IMR-90 (cell line): ENCODE data around the gene RAI14. TPM values are rescaled to one million over a fixed set of nuclear protein-coding genes. Genes with fewer than 3 reads are reported as not detected.

Experiments used
- ATAC-seq: fragments of 200-7000 bp; cut with Tn5 transposase; 2 replicates; pipeline ENCODE4 v1.9.1; 2020; ENCODE audit warnings: low read depth, mild to moderate bottlenecking, moderate library complexity
- BruUV-seq: library from RNA; stranded (reverse); fragments of 400-500 nt; replicated peaks from 2 replicates; lab custom pipeline; 2021; lab: Mats Ljungman, UMichigan
- CTCF ChIA-PET: fragments of 300-600 bp; formaldehyde crosslinking; extraction: SDS; loops from one replicate; lab custom pipeline; 2021; ENCODE audit warnings: antibody characterized with exemption; lab: Yijun Ruan, JAX
- POLR2A ChIA-PET: fragments of 300-600 bp; sonication (Branson Sonifier 250); formaldehyde crosslinking; loops from one replicate; lab custom pipeline; 2022; ENCODE audit warnings: antibody characterized with exemption; ENCODE audit not compliant: unreplicated experiment; lab: Charles Lee
- DNase-seq: peaks from one replicate; pipeline ENCODE4 v3.0.0; 2013
- H2AFZ ChIP-seq: replicated peaks from 2 replicates; pipeline ENCODE3; 2013; ENCODE audit warnings: low read length, mild to moderate bottlenecking; ENCODE audit not compliant: poor library complexity
- H2AK5ac ChIP-seq: 2 replicates; pipeline ENCODE4 v1.6.1; 2013; ENCODE audit warnings: low read depth, low read length, inconsistent platforms
- H2AK9ac ChIP-seq: replicated peaks from 2 replicates; pipeline ENCODE3; 2013; ENCODE audit warnings: mild to moderate bottlenecking, low read depth, low read length, moderate library complexity; ENCODE audit not compliant: poor library complexity
- H2BK120ac ChIP-seq: 2 replicates; pipeline ENCODE4 v1.6.1; 2013; ENCODE audit warnings: low read depth, low read length, inconsistent platforms
- H2BK15ac ChIP-seq: 3 replicates; pipeline ENCODE4 v1.6.1; 2013; ENCODE audit warnings: low read depth, low read length, inconsistent platforms
- H2BK20ac ChIP-seq: 2 replicates; pipeline ENCODE4 v1.6.1; 2013; ENCODE audit warnings: low read depth, mild to moderate bottlenecking, inconsistent platforms, low read length, moderate library complexity
- H2BK5ac ChIP-seq: 2 replicates; pipeline ENCODE4 v1.6.1; 2013; ENCODE audit warnings: mild to moderate bottlenecking, low read depth, low read length, inconsistent platforms; ENCODE audit not compliant: poor library complexity, severe bottlenecking
- H3K14ac ChIP-seq: replicated peaks from 2 replicates; pipeline ENCODE4 v1.6.1; 2013; ENCODE audit warnings: low read depth, low read length, inconsistent platforms
- H3K18ac ChIP-seq: 2 replicates; pipeline ENCODE4 v1.6.1; 2013; ENCODE audit warnings: low read depth, low read length, control low read depth
- H3K23ac ChIP-seq: 2 replicates; pipeline ENCODE4 v1.6.1; 2013; ENCODE audit warnings: low read depth, low read length, inconsistent platforms
- H3K27ac ChIP-seq: 2 replicates; pipeline ENCODE4 v1.5.1; 2013; ENCODE audit warnings: mild to moderate bottlenecking, control low read depth, low read length; ENCODE audit not compliant: insufficient read depth
- H3K27me3 ChIP-seq: 2 replicates; pipeline ENCODE4 v1.6.1; 2013; ENCODE audit warnings: low read length; ENCODE audit not compliant: control insufficient read depth, insufficient read depth
- H3K36me3 ChIP-seq: 2 replicates; pipeline ENCODE4 v1.6.1; 2013; ENCODE audit warnings: low read length, mixed read lengths; ENCODE audit not compliant: control insufficient read depth, insufficient read depth
- H3K4ac ChIP-seq: 2 replicates; pipeline ENCODE4 v1.6.1; 2013; ENCODE audit warnings: low read depth, low read length, inconsistent platforms
- H3K4me1 ChIP-seq: 2 replicates; pipeline ENCODE4 v1.6.1; 2013; ENCODE audit warnings: low read length, mixed read lengths; ENCODE audit not compliant: control insufficient read depth, insufficient read depth
- H3K4me2 ChIP-seq: 2 replicates; pipeline ENCODE4 v1.6.1; 2013; ENCODE audit warnings: low read depth, mild to moderate bottlenecking, control low read depth, low read length, moderate library complexity
- H3K4me3 ChIP-seq: 2 replicates; pipeline ENCODE4 v1.5.1; 2013; ENCODE audit warnings: low read depth, mild to moderate bottlenecking, control low read depth, low read length, moderate library complexity; ENCODE audit not compliant: insufficient read depth
- H3K56ac ChIP-seq: 2 replicates; pipeline ENCODE4 v1.6.1; 2013; ENCODE audit warnings: low read length, inconsistent platforms; ENCODE audit not compliant: insufficient read depth; ENCODE audit errors: extremely low read depth
- H3K79me1 ChIP-seq, 2 experiments: 2 replicates each; pipeline ENCODE4 v1.6.1; 2013; ENCODE audit warnings: low read length in 2 of 2, inconsistent platforms in 1 of 2, low read depth in 1 of 2
- H3K9ac ChIP-seq: 2 replicates; pipeline ENCODE4 v1.6.1; 2013; ENCODE audit warnings: low read depth, low read length, control low read depth
- H3K9me1 ChIP-seq: 2 replicates; pipeline ENCODE4 v1.6.1; 2013; ENCODE audit warnings: low read length, inconsistent platforms; ENCODE audit not compliant: insufficient read depth
- H3K9me3 ChIP-seq: 2 replicates; pipeline ENCODE4 v1.6.1; 2013; ENCODE audit warnings: low read length; ENCODE audit not compliant: control insufficient read depth, insufficient read depth
- H4K20me1 ChIP-seq: 2 replicates; pipeline ENCODE4 v1.6.1; 2013; ENCODE audit warnings: low read length, inconsistent platforms; ENCODE audit not compliant: insufficient read depth
- H4K5ac ChIP-seq: 2 replicates; pipeline ENCODE4 v1.6.1; 2013; ENCODE audit warnings: mild to moderate bottlenecking, low read depth, low read length, control low read depth
- H4K8ac ChIP-seq, 2 experiments: 2 replicates each; pipeline ENCODE4 v1.6.1; 2013; ENCODE audit warnings: low read depth in 2 of 2, low read length in 2 of 2, control low read depth in 1 of 2, inconsistent platforms in 1 of 2
- H4K91ac ChIP-seq: 2 replicates; pipeline ENCODE4 v1.6.1; 2013; ENCODE audit warnings: low read depth, low read length, inconsistent platforms; ENCODE audit not compliant: insufficient read depth
- BHLHE40 ChIP-seq: fragments of 150-350 bp; IDR thresholded peaks from 2 replicates; pipeline ENCODE4 v1.6.1; 2016; ENCODE audit warnings: mild to moderate bottlenecking, low read depth, low read length
- CEBPB ChIP-seq: IDR thresholded peaks from 2 replicates; pipeline ENCODE4 v1.6.1; 2012; ENCODE audit warnings: low read depth, low read length, improper control_type of control experiment
- CHD1 ChIP-seq: IDR thresholded peaks from 2 replicates; pipeline ENCODE4 v1.6.1; 2012; ENCODE audit warnings: low read depth, low read length, improper control_type of control experiment
- CTCF ChIP-seq: conservative IDR thresholded peaks from 2 replicates; pipeline ENCODE4 v1.5.1; 2012; ENCODE audit warnings: mild to moderate bottlenecking, low read depth, low read length, improper control_type of control experiment
- ELK1 ChIP-seq: fragments of 150-350 bp; IDR thresholded peaks from 2 replicates; pipeline ENCODE4 v1.6.1; 2016; ENCODE audit warnings: low read depth, mild to moderate bottlenecking, low read length, moderate library complexity, borderline replicate concordance
- FOS ChIP-seq: fragments of 150-350 bp; IDR thresholded peaks from 2 replicates; pipeline ENCODE4 v1.6.1; 2016; ENCODE audit warnings: low read depth, low read length
- MAFK ChIP-seq: IDR thresholded peaks from 2 replicates; pipeline ENCODE4 v1.6.1; 2012; ENCODE audit warnings: low read depth, low read length, improper control_type of control experiment
- MAZ ChIP-seq: IDR thresholded peaks from 2 replicates; pipeline ENCODE4 v1.6.1; 2012; ENCODE audit warnings: low read depth, mild to moderate bottlenecking, low read length, improper control_type of control experiment, moderate library complexity, borderline replicate concordance
- MXI1 ChIP-seq: IDR thresholded peaks from 2 replicates; pipeline ENCODE4 v1.6.1; 2012; ENCODE audit warnings: low read depth, mild to moderate bottlenecking, low read length, moderate library complexity, borderline replicate concordance
- NFE2L2 ChIP-seq: fragments of 150-350 bp; IDR thresholded peaks from 2 replicates; pipeline ENCODE4 v1.6.1; 2016; ENCODE audit warnings: low read depth, mild to moderate bottlenecking, low read length
- POLR2A ChIP-seq: IDR thresholded peaks from 2 replicates; pipeline ENCODE4 v1.6.1; 2012; ENCODE audit warnings: mild to moderate bottlenecking, low read depth, low read length
- RAD21 ChIP-seq: IDR thresholded peaks from 2 replicates; pipeline ENCODE4 v1.6.1; 2012; ENCODE audit warnings: low read length, improper control_type of control experiment
- RCOR1 ChIP-seq: IDR thresholded peaks from 2 replicates; pipeline ENCODE4 v1.6.1; 2012; ENCODE audit warnings: mild to moderate bottlenecking, low read length, improper control_type of control experiment; ENCODE audit not compliant: insufficient replicate concordance
- SMC3 ChIP-seq: fragments of 150-350 bp; IDR thresholded peaks from 2 replicates; pipeline ENCODE4 v1.6.1; 2016; ENCODE audit warnings: low read depth, mild to moderate bottlenecking, antibody characterized with exemption, low read length, moderate library complexity
- USF2 ChIP-seq: fragments of 150-350 bp; IDR thresholded peaks from 2 replicates; pipeline ENCODE4 v1.6.1; 2017; ENCODE audit warnings: mild to moderate bottlenecking, antibody characterized with exemption, low read length, low read depth
- WGBS, 2 experiments: methylation state at CpG; one replicate each; pipeline versions ENCODE4 v1.1.5 to v1.1.7; 2013; ENCODE audit warnings: missing lambda C conversion rate in 2 of 2; ENCODE audit not compliant: insufficient read length in 1 of 2; ENCODE audit errors: extremely low coverage in 2 of 2; 5-methylcytosine and 5-hydroxymethylcytosine counted together
- dilution Hi-C: fragments of 300-500 bp; cut with HindIII; formaldehyde crosslinking; loops from one replicate; pipeline ENCODE4 v1.14.3; 2018; ENCODE audit warnings: low sequenced_read_pairs; ENCODE audit not compliant: unreplicated experiment
- in situ Hi-C: fragments of 300-500 bp; cut with MboI; formaldehyde crosslinking; loops from 3 replicates; pipeline ENCODE4 v1.14.3; 2019; ENCODE audit warnings: low sequenced_read_pairs, inconsistent platforms, mixed read lengths
- intact Hi-C: fragments of 100-400 bp; cut with micrococcal nuclease; formaldehyde crosslinking; loops from 2 replicates; pipeline ENCODE4 v1.10.0; 2022
- polyA plus RNA-seq, 3 experiments: library from polyadenylated mRNA; depleted of rRNA; stranded (reverse); fragments of >200 nt; gene quantifications; 2 replicates each; pipeline ENCODE4 v1.2.3, GENCODE V29; 2012; ENCODE audit warnings: low replicate concordance in 1 of 3
- total RNA-seq: library from RNA; depleted of rRNA; stranded (reverse); fragments of >200 nt; gene quantifications from 2 replicates; pipeline ENCODE4 v1.2.3, GENCODE V29; 2012

The RAI14 gene
- total and polyA plus RNA-seq, 2 of the 4 experiments (the other 2 are of a cell fraction), result 221 to 267 TPM

- ATAC-seq, result peak; percentile 72
- 0 out of 3 replicates have a peak overlapping the region, but pooled peaks have one; percentile 34 for H2BK15ac ChIP-seq
- H3K14ac ChIP-seq, result peak overlapping the region; percentile 33; the same call in 1 of the 2 replicates
- TF ChIP-seq SMC3 (no peak), FOS (no peak), MAFK (no peak), MXI1 (no peak), POLR2A (no peak), ELK1 (no peak), BHLHE40 (no peak), USF2 (no peak), NFE2L2 (no peak), RCOR1 (no peak), CTCF (no peak), RAD21 (no peak), MAZ (no peak), CHD1 (no peak), CEBPB (no peak)
These were observed 23.2 kb upstream of the RAI14 start for GRCh38 chr5:34632807-34633422.

More at GRCh38 chr5:34632807-34633422, 23.2 kb upstream of the RAI14 start:
- peaks cover 3 to 8% of the 10 kb centered on the region in 2 experiments; a peak in 1 of 4 replicates for H3K79me1 ChIP-seq
- H2AK5ac ChIP-seq, result peak overlapping the region; percentile 58; the same call in 1 of the 2 replicates
- no peaks in the 10 kb centered on the region for H4K20me1 ChIP-seq
- H3K27ac ChIP-seq, result peak overlapping the region; percentile 44; the same call in 1 of the 2 replicates
- ChIA-PET CTCF (no interaction called here), POLR2A (no interaction called here)
- peak overlapping the region; percentile 72 for H2BK120ac ChIP-seq
- H3K4me1 ChIP-seq, result peaks cover 12% of the 10 kb centered on the region
- H3K56ac ChIP-seq, result no peak overlapping the region
- no peak overlapping the region for H3K23ac ChIP-seq
- H3K4ac ChIP-seq, result peak overlapping the region; percentile 29; the same call in 1 of the 2 replicates
- H3K9ac ChIP-seq, result peak overlapping the region; percentile 40
- H3K4me3 ChIP-seq, result no peak overlapping the region
- no peaks in the 10 kb centered on the region for H3K9me3 ChIP-seq
- peak overlapping the region; percentile 86 for H4K5ac ChIP-seq
- no peak for DNase-seq
- H4K8ac ChIP-seq, result peak overlapping the region; percentile 22 to 84; a peak in 2 of 4 replicates
- dilution Hi-C loops (no loop called here), in situ Hi-C loops (no loop called here), intact Hi-C loops (no loop called here)
- H2AK9ac ChIP-seq, result no peak overlapping the region
- BruUV-seq, result no TSS peak
- H4K91ac ChIP-seq, result peak overlapping the region; percentile 7; the same call in 1 of the 2 replicates
- peaks cover 5% of the 10 kb centered on the region; the same call in 1 of the 2 replicates for H3K9me1 ChIP-seq
- no peak overlapping the region for H2AFZ ChIP-seq
- 41% methylated on average over 3 of the region's 8 CpGs; no CpG with 5 or more reads in 1 of the 2 experiments for WGBS, 2 experiments
- H2BK5ac ChIP-seq, result peak overlapping the region; percentile 16
- peak overlapping the region; percentile 60 for H3K4me2 ChIP-seq
- H2BK20ac ChIP-seq, result peak overlapping the region; percentile 36; the same call in 1 of the 2 replicates
- H3K27me3 ChIP-seq, result no peaks in the 10 kb centered on the region
- no peaks in the 10 kb centered on the region for H3K36me3 ChIP-seq
- peak overlapping the region; percentile 63 for H3K18ac ChIP-seq
